CD4-positive, CD25-positive, alpha-beta regulatory T cell (primary cell): ENCODE measurements around the gene ZNF638. TPM values are rescaled to one million over a fixed set of nuclear protein-coding genes. Genes with fewer than 3 reads are reported as not detected.

Experiments
- ATAC-seq, 2 donors: fragments of 150-1000 bp; cut with Tn5 transposase; one replicate each; pipeline ENCODE4 v1.10.0; 2021; ENCODE audit warnings: low read depth in 2 of 2, moderate number of reproducible peaks in 2 of 2, moderate library complexity in 1 of 2
- DNase-seq, 3 donors: peaks; one replicate each; pipeline versions ENCODE4 v3.0.0 to v3.0.0-alpha.2; 2012 to 2022; ENCODE audit warnings: mixed read lengths in 1 of 3
- H3K27ac ChIP-seq: one replicate; pipeline ENCODE4 v1.7.0; 2013; ENCODE audit warnings: mild to moderate bottlenecking, low read length; ENCODE audit not compliant: insufficient read depth, poor library complexity, severe bottlenecking
- H3K27me3 ChIP-seq: one replicate; pipeline ENCODE4 v1.7.0; 2013; ENCODE audit warnings: low read length; ENCODE audit not compliant: control insufficient read depth, insufficient read depth
- H3K36me3 ChIP-seq: one replicate; pipeline ENCODE4 v1.7.0; 2013; ENCODE audit warnings: mild to moderate bottlenecking, low read length, moderate library complexity; ENCODE audit not compliant: control insufficient read depth, insufficient read depth
- H3K4me1 ChIP-seq: 2 replicates; pipeline ENCODE4 v1.7.0; 2013; ENCODE audit warnings: mild to moderate bottlenecking, low read length; ENCODE audit not compliant: insufficient read depth, control insufficient read depth, poor library complexity, severe bottlenecking
- H3K4me3 ChIP-seq: one replicate; pipeline ENCODE4 v1.7.0; 2013; ENCODE audit warnings: low read depth, mild to moderate bottlenecking, low read length, moderate library complexity
- H3K9me3 ChIP-seq, 2 experiments: 1 replicate in 1 of 2; 2 replicates in 1 of 2; pipeline ENCODE4 v1.7.0; 2013; ENCODE audit warnings: low read length in 2 of 2, mild to moderate bottlenecking in 1 of 2, moderate library complexity in 1 of 2; ENCODE audit not compliant: control insufficient read depth in 2 of 2
- H3K27ac Mint-ChIP-seq, 3 donors: one replicate each; pipeline ENCODE4 v1.8.0; 2020 to 2022; ENCODE audit warnings: mild to moderate bottlenecking in 3 of 3, mixed read lengths in 3 of 3, moderate library complexity in 2 of 3
- H3K27me3 Mint-ChIP-seq: one replicate; pipeline ENCODE4 v1.8.0; 2022; ENCODE audit warnings: mild to moderate bottlenecking, mixed read lengths
- H3K36me3 Mint-ChIP-seq: one replicate; pipeline ENCODE4 v1.8.0; 2020; ENCODE audit warnings: mixed read lengths
- H3K4me1 Mint-ChIP-seq, 4 donors: one replicate each; pipeline ENCODE4 v1.8.0; 2020 to 2022; ENCODE audit warnings: mixed read lengths in 4 of 4, mild to moderate bottlenecking in 1 of 4
- H3K4me3 Mint-ChIP-seq, 4 donors: one replicate each; pipeline ENCODE4 v1.8.0; 2020 to 2022; ENCODE audit warnings: mild to moderate bottlenecking in 4 of 4, mixed read lengths in 4 of 4, moderate library complexity in 3 of 4
- H3K9me3 Mint-ChIP-seq, 7 donors: one replicate each; pipeline ENCODE4 v1.8.0; 2020 to 2022; ENCODE audit warnings: mixed read lengths in 7 of 7, mild to moderate bottlenecking in 3 of 7, moderate library complexity in 2 of 7
- polyA plus RNA-seq, 4 donors: library from polyadenylated mRNA; unstranded; fragments of 300-500 nt; fragmentation: Illumina TruSeq; gene quantifications; one replicate each; pipeline ENCODE4 v1.2.3, GENCODE V29; 2021
- total RNA-seq: library from RNA; stranded (reverse); gene quantifications from one replicate; pipeline ENCODE4 v1.2.3, GENCODE V29; 2022

Gene ZNF638
- total and polyA plus RNA-seq, 5 donors from 2014 or later = 32.6 to 119 (median 36.4) TPM

GRCh38 chr2:71484354-71484753 is 152.8 kb downstream of the ZNF638 start:
- Histone ChIP-seq H3K9me3 (no peaks in the 10 kb centered on the region), H3K27me3 (no peaks in the 10 kb centered on the region), H3K27ac (no peak overlapping the region), H3K36me3 (no peaks in the 10 kb centered on the region), H3K4me1 (no peaks in the 10 kb centered on the region), H3K4me3 (no peak overlapping the region)
- ATAC-seq = no peak
- Mint-ChIP-seq H3K4me3 (no peak overlapping the region), H3K27ac (no peak overlapping the region), H3K4me1 (no peaks in the 10 kb centered on the region), H3K27me3 (peaks cover 17% of the 10 kb centered on the region), H3K36me3 (no peaks in the 10 kb centered on the region), H3K9me3 (no peaks in the 10 kb centered on the region)
- no peak for DNase-seq

Other genes starting within 250 kb of the ZNF638 start
- gene MCEE, start 201.6 kb upstream of the ZNF638 start, total RNA-seq = 12.8 TPM
- gene MCEE, start 201.6 kb upstream of the ZNF638 start, polyA plus RNA-seq = 10 to 100 TPM; 24.6 to 38.2 (median 33.4) TPM
- gene MPHOSPH10, start 201.1 kb upstream of the ZNF638 start, total RNA-seq = 28.3 TPM
- 10 to 100 TPM; 18.0 to 23.1 (median 20.1) TPM for gene MPHOSPH10, start 201.1 kb upstream of the ZNF638 start, polyA plus RNA-seq
- gene PAIP2B, start 104.7 kb upstream of the ZNF638 start, total RNA-seq = 2.9 TPM
- gene PAIP2B, start 104.7 kb upstream of the ZNF638 start, polyA plus RNA-seq = 1 to 10 TPM; 2.1 to 2.9 (median 2.4) TPM
- 0.10 TPM for gene DYSF, start 121.8 kb downstream of the ZNF638 start, total RNA-seq
- under 1 TPM in 1 of 4 donors, not detected in 3; 0.13 TPM for gene DYSF, start 121.8 kb downstream of the ZNF638 start, polyA plus RNA-seq